SW480 (cell line): ENCODE measurements around the gene IL3.

ENCODE experiments used
- DNase-seq: peaks from one replicate; pipeline ENCODE4 v3.0.0-alpha.2; 2016; ENCODE audit warnings: low spot score

IL3 gene

DNA sequence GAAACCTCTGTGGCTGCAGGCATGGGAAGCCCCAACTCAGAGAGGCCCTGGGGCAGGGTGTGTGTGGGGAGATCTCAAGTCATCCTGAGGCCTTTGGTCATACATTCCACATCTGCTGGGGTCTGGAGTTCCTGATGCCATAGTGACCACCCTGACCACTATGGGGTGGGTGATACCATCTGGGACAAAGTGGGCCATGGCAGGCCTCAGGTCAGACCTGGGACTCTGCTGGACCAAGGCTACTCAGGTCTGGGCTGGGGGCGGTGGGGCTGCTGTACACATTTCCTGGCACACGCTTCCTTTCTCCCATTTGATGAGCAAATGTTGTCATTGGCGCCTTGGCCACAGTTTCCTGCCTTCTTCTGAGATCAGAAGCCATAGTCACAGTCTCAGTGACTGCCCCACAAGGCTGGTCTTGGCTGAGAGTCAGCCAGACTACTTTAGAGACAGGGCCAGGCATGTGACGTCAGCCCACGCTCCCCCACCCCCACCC, 33.9 kb upstream of the IL3 start:
- no peak for DNase-seq

DNA sequence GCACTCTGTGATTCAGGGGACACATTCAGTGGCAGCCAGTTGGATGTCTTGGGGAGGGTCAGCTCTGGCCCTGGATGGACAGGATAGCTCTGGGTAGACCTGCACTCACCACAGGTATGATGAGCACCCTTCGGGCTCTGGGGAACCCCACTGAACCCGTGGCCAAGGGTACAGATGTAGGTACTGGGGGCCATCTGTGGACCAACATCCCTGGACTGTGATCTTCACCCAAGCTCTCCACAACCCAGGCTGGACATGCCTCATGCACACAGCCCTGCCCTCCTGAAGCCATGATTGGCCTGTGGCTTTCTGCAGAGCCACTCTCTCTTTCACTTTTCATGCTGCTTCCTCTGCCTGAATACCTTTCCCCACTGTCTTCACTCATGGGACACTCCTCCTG, 33.4 kb upstream of the IL3 start:
- DNase-seq, result no peak

DNA sequence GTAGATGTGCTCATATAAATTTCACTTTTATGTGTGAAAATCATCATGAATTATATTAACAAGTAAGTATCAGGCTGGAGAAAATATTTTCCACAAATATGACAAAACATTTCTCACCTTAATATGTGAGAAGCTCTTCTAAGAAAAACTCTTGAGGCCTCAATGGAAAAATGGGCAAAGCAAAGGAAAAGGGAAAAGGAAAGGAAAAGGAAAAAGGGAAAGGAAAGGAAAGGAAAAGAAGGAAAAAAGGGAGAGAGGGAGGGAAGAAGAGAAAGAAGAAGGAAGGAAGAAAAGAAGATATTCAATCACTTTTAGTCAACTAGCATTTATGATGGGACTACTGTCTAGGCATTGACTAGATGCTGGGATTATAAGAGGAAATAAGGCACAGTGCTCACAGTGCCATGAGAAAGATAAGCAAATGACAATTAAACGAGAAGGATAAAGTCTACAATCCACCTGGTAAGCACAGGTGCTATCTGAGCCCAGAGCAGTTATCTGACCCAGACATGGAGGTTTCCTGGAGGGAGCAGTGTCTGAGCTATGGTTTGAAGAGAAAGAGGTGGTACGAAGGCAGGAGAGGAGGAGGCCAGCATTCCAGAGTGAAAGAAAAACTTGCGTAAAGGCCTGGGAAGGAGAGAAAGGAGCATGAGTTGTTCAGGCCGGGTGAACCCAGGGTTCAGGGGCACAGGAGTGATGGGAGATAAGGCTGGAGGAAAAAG, 30.7 kb upstream of the IL3 start:
- DNase-seq, result no peak

DNA sequence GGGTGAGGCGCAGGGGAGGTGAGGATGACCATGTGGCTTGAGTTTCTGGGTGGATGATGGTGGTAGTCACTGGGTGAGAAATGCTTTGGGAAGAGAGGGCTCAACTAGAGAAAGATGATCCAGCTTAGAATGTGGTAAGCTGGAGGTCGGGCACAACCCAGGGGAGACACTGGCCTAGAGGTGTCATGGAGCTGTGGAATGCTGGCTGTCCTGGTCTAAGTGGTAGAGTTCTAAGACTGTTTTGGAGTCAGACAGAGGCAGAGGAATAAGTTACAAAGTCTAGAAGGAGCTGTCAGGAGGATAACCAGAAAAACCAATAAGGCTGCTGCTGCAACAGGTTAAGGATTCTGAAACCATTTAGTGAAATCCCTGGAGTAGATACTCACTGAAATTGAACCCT, 29.8 kb upstream of the IL3 start:
- DNase-seq, result no peak

DNA sequence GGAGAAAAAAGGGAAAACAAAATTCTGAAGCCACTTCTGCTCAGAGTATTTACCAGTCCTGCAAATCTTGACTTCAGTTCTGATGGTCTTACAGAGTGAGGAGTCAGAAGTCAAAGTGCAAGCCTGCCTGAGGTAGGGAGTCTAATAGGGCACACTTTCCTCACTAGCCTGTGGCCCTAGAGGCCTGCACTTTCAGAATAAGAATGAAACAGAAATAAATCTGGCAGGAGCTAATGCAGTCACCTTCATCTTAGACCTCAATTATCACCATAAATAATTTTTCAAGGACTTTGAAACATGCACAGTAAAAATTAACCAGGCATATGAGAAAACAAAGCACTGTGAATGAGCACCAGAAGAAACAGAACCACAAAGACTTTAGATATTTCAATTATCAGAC, 28.3 kb upstream of the IL3 start:
- no peak for DNase-seq

DNA sequence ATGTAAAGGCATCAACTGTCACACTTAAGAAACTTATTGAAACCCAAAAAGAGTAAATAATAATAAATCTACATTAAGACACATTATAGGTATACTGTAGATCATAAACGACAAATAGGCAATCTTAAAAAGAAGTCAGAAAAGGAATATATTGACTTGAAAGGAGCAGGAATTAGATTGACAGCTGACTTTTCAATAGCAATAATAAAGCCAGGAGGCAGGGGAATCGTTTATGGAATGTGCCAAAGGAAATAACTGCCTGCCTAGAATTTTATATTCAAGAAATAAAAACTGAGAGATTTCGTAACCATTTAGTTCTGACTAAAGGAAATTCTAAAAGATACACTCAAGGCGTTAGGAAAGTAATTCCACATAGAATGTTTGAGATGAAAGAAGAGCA, 27.3 kb upstream of the IL3 start:
- no peak for DNase-seq

DNA sequence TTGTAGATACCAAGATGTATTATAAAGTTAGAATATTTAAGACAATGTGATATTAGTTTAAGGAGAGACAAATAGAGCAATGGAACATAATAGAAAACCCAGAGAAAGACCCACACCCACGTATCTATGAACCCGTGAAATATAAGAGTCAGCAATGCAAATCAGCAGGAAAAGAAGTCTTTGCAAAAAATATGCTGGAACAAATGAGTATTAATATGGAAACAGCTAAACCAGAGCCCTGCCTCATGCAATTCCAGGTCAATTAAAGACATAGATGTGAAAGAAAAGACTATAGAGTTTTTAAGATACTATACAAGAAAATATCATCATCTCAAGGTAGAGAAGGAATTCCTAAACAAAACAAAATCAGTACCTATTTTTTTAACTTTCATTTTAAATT, 23.1 kb upstream of the IL3 start:
- DNase-seq, result no peak

DNA sequence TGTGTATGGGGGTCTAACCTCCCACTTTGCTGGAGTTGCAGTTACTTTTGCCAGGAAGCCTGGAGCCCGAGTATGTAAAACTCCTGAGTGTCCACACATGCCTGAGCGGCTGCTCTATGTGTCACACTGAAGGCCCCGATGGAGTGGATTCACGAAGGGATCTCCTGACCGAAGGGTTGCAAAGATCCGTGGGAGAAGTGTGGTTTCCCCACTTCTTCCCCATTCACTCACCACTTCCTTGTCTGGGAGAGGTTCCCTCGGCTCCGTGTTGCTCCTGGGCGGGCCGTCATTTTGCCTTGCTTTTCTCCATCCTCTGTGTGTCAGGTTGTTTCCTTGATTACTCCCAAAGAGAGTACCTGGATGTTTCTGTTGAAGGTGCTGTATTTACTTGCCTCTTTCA, 16.2 kb upstream of the IL3 start:
- DNase-seq, result no peak

DNA sequence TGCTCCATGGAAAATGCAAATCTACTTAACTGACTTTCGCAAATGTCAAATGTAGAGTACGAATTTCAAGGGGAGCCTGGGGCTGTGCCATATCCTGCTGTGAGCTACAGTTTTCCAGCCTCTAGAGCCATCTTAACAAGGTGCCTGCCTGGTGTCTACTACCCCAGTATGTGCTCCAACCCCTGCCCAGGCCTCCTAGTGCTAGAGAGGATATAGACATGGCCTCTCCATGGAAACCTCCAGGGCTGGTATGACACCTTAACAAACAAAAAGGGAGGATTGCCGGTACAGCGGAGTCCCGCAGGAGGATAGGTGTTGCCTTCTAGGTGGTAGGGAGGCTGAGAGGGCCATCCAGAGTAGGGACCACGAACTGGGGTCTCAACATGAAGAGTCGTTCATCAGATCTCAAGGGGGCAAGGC, 13.6 kb upstream of the IL3 start:
- no peak for DNase-seq

DNA sequence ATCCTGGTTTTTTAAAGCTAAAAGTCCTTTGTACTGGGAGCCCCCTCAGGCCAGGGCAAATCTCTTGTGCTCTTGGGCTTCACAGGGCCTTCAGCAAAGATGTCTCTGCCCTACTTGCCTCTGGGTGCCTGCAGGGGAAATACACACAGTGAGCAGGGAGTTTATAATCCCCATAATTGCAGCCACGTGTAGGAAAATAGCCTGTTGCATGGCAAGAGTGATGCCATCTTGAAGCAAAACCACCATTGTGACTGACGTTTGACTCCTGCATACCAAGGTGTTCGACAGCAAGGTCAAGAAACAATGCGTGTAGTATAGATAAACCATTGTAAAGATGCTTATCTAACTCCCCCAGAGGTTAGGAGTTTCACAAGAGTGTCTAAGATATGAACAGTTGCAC, 11.4 kb upstream of the IL3 start:
- no peak for DNase-seq

DNA sequence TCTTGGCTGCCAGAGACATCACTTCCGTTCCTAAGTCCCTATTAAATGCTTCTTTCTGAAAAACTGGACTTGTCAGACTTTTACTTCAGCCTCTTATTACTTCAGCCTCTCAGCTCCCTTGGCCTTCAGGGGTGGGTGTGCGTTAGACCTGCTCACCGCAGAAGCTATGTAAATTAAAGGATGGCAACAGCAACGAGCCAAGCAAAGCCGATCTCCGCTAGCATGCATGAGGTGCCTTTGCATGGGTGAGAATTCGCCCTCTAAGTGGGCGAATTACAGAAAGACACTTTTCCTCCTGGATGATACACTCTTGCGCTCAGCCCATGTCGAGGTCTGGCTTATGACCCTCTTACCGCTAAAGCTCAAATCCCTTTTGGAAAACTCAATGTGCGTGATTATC, 10.9 kb upstream of the IL3 start:
- no peak for DNase-seq

DNA sequence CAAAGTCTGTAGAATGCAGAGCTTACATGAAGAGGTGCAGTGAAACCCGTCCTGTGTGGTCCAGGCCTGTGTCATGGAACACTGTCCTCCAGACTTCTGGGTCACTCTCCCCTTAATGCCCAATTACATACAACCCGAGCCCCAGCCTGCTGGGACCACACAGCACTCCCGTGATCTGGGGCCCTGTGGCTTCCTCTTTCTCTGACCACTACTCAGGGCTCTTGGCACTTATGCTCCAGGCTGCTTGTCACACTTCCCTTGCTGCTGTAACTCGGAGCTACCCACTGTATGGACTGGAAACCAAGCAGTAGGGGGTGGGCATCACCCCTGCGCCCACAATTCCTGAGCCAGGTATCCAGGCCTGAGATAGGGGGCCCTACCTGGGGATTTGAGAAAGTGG, 10.3 kb upstream of the IL3 start:
- no peak for DNase-seq

DNA sequence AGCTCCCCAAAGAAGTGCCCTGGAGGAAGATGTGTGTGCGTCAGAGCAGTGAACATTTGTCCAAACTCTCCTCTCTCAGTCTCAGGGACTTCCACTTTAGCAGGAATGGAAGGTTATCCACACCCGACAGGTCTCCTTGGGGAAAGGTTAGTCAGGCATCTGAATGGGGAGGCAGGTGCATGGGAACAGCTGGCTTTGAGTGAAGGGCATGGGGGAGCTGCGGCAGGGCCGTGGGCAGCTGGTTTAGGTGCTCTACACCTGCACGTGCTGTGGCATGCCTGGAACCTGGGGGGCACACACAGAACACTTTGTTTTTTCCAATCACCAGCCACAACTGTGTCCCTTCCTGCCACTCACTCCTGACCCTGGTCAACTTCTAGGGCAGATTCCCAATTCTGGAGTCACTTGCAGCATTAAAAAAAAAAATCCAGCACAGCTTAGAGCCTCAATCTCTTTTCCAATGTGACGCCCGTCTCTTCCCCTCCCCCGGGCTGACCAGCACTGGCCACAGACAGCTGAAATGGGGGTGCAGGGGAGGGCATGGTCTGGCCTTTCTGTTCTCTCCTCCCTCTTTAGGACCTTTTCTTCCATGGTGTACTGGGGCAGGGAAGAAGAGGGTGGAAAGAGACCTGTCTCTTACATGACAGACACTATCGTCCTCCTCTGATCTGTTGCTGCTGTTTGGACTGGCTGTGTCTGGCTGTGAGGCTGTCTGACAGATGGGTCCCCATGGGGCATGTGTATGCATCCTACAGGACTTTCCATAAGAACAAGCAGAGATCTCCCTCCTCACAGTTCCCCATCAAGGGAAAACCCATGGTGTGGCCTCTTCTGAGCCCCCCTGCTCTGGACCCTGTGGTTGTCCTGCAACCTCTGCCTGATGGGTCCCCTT, 9.5 kb upstream of the IL3 start:
- DNase-seq, result no peak

DNA sequence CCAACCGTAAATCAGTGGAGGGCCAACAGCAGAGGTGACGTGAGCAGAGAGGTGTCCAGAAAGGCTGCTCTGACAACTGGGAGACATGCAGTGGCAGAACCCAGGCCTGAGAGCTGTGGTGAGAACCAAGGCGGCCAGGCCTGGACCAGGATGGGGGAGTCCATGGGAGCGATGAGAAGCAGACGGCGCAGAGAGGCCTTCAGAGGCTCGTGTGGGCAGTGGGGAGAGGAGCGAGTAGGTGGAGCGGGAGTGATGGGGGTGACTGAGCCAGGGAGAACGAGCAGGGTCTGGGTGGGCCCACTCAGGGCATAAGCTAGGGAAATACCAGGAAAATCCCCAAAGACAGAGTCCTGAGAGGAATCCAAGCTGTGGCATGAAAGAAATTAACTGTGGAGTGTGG, 7.9 kb upstream of the IL3 start:
- DNase-seq, result no peak

DNA sequence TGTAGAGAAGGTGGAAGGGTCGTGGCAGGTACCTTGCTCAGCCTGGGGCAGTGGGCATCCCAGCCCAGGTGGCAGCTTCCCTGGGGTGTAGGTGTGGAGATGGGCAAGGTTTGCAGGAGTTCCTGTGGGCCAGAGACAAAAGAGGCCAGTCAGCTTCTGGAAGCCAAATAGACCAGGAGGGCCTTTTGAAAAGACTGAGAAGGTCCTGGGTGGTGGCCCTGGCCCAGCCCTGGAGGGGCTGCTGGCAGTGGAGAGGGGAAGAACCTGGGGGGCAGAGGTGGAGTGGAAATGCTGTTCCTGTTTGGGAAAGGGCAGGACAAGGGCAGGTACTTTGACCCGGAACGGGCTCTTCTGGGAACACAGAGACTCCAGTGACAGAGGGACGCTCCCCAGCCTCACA, 7.0 kb upstream of the IL3 start:
- no peak for DNase-seq

DNA sequence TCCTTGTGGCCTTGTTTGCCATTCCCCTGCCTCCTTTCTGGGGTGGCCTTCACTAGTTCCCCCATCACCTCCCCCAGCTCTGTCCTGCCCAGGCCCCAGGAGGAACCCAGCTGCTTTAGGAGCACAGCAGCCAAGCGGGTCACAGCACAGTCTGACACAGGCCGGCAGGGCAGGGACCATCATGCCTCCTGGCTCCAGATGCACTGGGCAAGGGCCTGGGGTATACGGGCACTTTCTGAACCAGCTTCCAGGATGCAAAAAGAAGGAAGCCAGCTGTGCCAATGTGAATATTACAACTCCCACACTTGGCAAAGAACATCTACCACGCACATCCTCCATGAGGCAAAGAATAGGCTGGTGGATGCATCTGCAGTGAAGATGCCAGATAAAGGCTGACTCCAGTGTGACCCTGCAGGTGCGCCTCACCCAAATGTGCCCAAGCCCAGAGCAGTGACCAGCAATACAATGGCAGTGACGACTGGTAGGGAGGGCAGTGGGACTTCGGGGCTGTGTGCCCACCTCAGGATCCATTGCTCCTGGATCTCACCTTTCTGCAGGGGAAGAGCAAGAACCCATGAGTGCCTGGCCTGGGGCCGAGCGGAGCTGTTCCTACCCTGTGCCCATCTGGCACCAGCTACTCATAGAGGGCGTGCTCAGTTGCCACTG, 6.3 kb upstream of the IL3 start:
- DNase-seq, result no peak

DNA sequence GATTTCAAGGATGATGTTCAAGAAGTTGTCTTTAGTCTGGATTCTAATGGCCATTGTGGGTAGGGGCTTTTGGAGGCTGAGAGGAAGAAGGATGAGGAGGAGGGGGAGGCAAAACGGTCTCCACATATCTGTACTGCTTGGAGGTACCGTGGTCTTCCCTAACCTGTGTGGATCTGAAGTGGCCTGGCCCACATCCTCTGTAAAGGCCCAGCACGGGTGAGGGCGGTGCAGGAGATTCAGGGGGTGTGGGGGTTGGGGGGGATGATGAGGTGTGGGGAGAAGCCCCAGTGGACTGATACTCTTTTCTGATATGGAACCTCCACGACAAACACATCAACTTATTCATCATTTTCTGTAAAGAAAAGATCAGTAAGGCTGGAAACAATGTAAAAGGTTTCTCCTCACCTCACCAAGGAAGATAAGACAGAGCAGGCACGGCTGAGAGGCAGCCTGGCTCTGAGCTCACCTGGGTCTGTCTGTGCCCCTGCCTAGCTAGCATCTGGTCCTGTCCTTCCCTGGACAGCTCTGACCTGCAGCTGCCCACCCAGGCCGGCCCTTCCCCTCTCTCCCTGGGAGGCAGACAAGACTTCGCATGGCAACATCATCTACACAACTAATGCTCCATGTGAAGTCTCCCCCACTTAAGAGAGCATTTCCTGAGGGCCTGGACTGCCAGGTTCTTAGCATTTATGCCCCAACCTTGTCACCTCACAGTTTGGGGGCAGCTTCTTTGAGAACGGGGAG, 5.6 kb upstream of the IL3 start:
- no peak for DNase-seq

DNA sequence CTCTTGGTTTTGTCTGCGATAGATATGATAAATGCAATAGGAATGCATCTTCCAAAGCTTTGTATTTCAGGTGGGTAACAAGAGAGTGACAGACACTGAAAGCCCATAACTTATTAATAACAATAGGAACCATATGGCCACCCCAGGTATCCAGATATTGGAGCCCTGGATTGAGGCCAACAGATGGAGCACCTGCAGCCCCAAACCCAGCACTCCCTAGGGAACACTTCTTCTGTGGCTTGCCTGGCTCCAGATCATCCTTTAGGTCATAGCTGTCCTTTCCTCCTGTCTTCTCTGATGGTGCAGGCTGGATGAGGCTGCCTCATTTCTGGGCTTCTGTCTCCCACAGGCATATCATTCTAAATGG, 5.0 kb upstream of the IL3 start:
- no peak for DNase-seq

DNA sequence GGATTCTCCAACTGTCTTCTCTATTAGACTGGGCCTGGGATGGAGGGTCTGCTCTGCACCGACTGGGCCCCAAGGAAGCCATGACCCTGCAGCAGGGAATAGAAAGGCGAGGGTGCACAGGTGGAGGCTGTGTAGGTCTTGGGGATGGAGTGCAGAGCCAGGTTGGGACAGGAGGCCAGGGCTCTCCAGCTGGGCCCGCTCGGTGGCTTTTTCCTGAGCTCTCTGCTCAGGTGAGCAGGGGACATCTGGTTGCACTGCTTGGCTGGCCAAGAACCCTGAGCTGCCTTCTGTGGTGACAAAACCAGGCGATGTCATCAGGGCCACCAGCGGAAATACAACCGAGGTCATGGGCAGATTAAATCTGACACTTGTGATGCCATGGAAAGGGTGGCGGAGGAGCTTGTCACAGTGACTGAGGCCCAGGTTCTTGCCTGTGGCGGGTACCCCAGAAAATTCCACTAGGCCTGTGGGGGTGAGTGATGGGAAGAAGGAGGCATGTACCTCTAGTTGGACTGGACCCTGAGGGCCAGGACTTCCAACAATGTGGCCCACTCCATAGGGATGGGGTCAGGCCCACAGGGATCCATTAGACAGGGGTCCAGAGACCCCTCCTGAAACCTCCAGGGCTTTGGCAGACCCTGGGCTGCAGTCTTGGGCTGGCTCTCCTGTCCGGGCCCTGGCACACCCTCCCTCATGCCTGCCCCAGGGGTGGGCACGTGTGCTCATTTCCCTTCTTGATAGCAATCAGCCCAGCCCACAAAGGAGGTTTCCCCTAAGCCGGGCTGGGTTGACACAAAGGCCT, 4.4 kb upstream of the IL3 start:
- DNase-seq, result no peak

DNA sequence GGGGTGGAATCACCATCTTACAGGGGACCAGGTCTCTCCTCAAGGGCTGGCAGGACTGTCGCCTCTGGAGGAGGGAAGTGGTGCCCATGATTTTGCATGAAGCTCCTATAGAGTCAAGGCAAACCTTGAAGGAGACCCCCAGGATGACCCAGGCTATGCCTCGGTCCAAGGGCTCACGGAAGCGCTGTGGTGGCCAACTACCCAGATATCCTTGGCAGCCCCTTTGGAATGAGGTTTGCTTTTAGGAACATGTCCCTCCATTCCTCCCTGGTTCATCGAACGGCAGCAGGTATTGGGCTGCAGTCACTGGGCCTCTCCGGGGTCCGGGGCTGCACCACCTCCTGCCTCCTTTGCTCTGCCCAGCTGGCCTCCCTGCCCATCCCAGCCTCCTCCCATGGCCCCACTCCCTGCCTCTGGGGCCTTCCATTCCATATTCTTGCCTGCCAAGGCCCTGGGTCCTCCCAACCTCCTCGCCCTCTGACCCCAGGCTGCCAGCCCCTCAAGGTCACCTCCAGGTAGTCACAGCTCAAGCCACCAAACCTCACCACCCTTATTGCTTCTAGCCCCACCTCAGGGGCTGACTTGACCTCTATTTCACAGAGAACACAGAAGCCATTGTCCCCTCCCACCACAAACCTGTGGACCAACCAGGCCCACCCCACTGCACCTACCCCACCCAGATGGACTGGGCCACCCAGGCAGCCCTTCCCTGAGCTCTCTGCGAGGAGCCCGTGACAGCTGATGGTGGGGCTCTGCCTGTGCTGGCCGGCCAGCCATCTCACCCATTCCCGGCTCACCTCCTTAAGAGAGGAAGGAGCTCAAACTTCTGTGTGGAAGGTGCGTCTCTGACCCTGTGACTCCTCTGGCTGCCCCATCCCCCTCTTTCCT, 3.6 kb upstream of the IL3 start:
- DNase-seq, result no peak
